Measurements from ENCODE around the gene SLAMF1. TPM values are rescaled to one million over a fixed set of nuclear protein-coding genes. Genes with fewer than 3 reads are reported as not detected.
A peak's percentile ranks its signal among the peaks of the same experiment; 100 is the strongest.

Gene SLAMF1
- total and polyA plus RNA-seq, 9 of the 15 experiments (the other 6 are each of a cell fraction or from before 2014, with no cell fraction given), result 0.04 to 0.17 (median 0.11) TPM; not detected in 4

DNA sequence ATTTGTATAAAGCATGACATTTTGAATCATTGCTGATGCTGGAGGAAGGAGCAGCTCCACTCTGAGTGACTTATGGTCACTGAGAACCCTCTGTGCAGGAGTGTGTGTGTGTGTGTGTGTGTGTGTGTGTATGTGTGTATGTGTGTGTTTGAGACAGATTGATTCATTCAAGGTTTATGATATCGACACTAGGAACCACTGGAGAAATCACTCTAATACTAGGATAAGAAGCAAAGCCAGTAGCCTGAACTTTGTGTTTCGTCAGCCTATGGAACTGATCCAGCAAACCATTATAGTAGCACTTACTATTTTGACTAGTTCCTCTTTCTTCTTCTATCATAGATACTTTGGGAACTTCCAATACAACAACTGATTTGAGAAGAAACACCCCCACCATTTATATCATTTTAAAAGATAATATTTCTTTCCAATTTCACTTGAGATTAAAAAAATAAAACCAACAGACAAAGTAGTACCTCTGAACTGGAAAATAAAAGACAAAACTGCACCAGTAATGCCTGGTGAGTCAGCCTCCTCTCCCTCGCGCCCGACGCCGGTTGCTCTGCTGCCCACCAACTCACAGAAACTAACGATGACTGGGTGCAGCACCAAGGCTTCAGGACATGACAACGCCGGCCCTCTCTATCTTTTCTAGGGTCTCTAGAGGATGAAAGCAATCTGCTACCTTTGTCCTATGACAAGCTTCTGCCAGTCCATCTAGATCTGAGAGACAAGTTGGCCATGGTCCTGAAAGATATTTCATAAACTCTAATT, 20.9 kb downstream of the SLAMF1 start (continued):
- TF ChIP-seq HDAC1 (IDR thresholded peaks at IDR 0.05), result no peak
- TF ChIP-seq, protein P1, sequence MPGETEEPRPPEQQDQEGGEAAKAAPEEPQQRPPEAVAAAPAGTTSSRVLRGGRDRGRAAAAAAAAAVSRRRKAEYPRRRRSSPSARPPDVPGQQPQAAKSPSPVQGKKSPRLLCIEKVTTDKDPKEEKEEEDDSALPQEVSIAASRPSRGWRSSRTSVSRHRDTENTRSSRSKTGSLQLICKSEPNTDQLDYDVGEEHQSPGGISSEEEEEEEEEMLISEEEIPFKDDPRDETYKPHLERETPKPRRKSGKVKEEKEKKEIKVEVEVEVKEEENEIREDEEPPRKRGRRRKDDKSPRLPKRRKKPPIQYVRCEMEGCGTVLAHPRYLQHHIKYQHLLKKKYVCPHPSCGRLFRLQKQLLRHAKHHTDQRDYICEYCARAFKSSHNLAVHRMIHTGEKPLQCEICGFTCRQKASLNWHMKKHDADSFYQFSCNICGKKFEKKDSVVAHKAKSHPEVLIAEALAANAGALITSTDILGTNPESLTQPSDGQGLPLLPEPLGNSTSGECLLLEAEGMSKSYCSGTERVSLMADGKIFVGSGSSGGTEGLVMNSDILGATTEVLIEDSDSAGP (CRISPR knock-in tag; IDR thresholded peaks at IDR 0.05), result no peak
- TF ChIP-seq RAD21 (CRISPR knock-in tag; conservative IDR thresholded peaks at IDR 0.05 in 1 of 2, IDR thresholded peaks at IDR 0.05 in 1 of 2), result 0 out of 4 replicates have a peak, but pooled peaks of 1 of the 2 experiments have one; percentile 3
- no peak for TF ChIP-seq GATAD2B (IDR thresholded peaks at IDR 0.05; ENCODE audit: borderline replicate concordance)
- TF ChIP-seq MECOM (CRISPR knock-in tag; IDR thresholded peaks at IDR 0.05), result no peak
- TF ChIP-seq, protein P2, sequence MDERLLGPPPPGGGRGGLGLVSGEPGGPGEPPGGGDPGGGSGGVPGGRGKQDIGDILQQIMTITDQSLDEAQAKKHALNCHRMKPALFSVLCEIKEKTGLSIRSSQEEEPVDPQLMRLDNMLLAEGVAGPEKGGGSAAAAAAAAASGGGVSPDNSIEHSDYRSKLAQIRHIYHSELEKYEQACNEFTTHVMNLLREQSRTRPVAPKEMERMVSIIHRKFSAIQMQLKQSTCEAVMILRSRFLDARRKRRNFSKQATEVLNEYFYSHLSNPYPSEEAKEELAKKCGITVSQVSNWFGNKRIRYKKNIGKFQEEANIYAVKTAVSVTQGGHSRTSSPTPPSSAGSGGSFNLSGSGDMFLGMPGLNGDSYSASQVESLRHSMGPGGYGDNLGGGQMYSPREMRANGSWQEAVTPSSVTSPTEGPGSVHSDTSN (CRISPR knock-in tag; IDR thresholded peaks at IDR 0.05; ENCODE audit: low read depth), result no peak
- TF ChIP-seq, protein P2 (tag; conservative IDR thresholded peaks at IDR 0.05; ENCODE audit: low read depth), result peak; percentile 54; the same call in 1 of the 2 replicates
- TF ChIP-seq, protein P3, sequence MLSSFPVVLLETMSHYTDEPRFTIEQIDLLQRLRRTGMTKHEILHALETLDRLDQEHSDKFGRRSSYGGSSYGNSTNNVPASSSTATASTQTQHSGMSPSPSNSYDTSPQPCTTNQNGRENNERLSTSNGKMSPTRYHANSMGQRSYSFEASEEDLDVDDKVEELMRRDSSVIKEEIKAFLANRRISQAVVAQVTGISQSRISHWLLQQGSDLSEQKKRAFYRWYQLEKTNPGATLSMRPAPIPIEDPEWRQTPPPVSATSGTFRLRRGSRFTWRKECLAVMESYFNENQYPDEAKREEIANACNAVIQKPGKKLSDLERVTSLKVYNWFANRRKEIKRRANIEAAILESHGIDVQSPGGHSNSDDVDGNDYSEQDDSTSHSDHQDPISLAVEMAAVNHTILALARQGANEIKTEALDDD (IDR thresholded peaks at IDR 0.05), result peak; percentile 95
- no peak for TF ChIP-seq E2F3 (CRISPR knock-in tag; IDR thresholded peaks at IDR 0.05)
- no peak for TF ChIP-seq MCM7 (IDR thresholded peaks at IDR 0.05)
- TF ChIP-seq ZFPM2 (CRISPR knock-in tag; IDR thresholded peaks at IDR 0.05), result no peak
- TF ChIP-seq SMAD2 (IDR thresholded peaks at IDR 0.05; ENCODE audit: low read depth, low read length), result no peak
- no peak for TF ChIP-seq LEF1 (IDR thresholded peaks at IDR 0.05)
- 0 out of 2 replicates have a peak, but pooled peaks have one; percentile 54 for TF ChIP-seq RHOXF2B (CRISPR knock-in tag; conservative IDR thresholded peaks at IDR 0.05)
- TF ChIP-seq FOSL1 (tag; conservative IDR thresholded peaks at IDR 0.05), result peak; percentile 76
- TF ChIP-seq EWSR1 (IDR thresholded peaks at IDR 0.05; ENCODE audit: borderline replicate concordance, low read depth, partially characterized antibody), result no peak
- TF ChIP-seq, protein P4, sequence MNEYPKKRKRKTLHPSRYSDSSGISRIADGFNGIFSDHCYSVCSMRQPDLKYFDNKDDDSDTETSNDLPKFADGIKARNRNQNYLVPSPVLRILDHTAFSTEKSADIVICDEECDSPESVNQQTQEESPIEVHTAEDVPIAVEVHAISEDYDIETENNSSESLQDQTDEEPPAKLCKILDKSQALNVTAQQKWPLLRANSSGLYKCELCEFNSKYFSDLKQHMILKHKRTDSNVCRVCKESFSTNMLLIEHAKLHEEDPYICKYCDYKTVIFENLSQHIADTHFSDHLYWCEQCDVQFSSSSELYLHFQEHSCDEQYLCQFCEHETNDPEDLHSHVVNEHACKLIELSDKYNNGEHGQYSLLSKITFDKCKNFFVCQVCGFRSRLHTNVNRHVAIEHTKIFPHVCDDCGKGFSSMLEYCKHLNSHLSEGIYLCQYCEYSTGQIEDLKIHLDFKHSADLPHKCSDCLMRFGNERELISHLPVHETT (CRISPR knock-in tag; conservative IDR thresholded peaks at IDR 0.05 in 1 of 2, IDR thresholded peaks at IDR 0.05 in 1 of 2), result no peak
- no peak for TF ChIP-seq ETV5 (CRISPR knock-in tag; IDR thresholded peaks at IDR 0.05; ENCODE audit: low read depth)
- TF ChIP-seq POLR2G (IDR thresholded peaks at IDR 0.05; ENCODE audit: low read depth, low read length), result no peak
- no peak for TF ChIP-seq ZNF584 (CRISPR knock-in tag; IDR thresholded peaks at IDR 0.05; ENCODE audit: low read depth)
- no peak for TF ChIP-seq IFI16 (CRISPR knock-in tag; IDR thresholded peaks at IDR 0.05)
- TF ChIP-seq OTX1 (CRISPR knock-in tag; IDR thresholded peaks at IDR 0.05), result peak; percentile 14; the same call in 1 of the 2 replicates
